NCI-H2227 (cell line): ENCODE results near the gene FAM149A.

Source experiments
- DNase-seq: peaks from one replicate; lab custom pipeline; 2025; ENCODE audit not compliant: unreplicated experiment; lab: John Stamatoyannopoulos, UW

FAM149A gene

GRCh38 chr4:186104114-186104889 is at the start of gene FAM149A:
Gene FAM149A, plus strand, starts transcription at chr4:186104704.
- DNase-seq: peak; percentile 63

DNA sequence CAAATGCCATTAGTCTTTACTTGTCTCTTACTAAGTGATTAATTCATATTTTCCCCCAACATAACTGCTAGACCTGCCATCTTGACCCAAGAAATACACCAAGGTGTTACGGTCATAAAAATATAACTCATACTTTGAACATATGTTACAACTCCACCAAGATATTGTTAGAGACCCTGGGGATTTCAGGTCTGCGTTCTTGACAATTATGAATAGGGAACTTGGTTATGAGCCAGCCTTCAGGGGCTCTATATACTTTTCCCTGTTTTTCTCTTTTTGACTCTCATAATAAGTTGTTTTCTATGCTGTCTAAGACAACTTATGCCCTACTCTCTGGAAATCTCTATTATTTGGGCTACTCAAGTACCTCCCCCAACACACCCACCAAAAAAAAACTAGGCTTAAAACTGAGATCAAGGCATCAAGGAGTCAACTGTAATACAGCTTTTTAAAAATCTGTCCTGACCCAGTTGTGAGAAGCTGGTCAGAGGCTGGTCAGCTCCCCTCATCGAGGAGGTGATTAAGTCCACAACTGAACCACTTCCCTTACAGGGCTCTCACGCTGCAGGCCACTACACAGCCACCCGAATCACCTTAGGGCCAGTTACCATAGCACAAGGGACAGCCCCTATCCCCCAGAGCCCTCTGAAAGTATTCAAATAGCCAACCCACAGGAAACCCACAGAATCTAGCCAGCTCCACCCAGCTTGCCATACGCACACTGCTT is 46.1 kb upstream of the FAM149A start:
- DNase-seq: no peak

GRCh38 chr4:186058980-186059316 is 45.6 kb upstream of the FAM149A start:
- no peak for DNase-seq

DNA sequence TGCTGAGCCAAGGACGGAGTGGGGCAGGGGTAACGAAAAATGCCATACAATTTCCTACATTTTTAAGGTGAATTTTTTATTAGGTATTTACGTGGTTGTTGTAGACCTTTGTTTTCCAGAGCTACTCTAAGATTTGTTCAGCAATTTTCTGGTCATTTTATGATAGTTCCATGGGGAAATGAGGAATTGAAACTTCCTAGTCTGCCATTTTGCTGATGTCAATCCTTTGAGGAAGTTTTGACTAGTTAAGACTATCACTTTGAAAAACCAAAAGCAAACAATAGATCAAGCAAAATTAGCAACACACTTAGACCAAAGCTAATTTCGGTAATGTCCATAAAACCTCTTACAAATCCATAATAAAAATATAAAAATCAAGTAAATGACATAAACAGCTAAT is 42.6 kb upstream of the FAM149A start:
- DNase-seq: no peak

DNA sequence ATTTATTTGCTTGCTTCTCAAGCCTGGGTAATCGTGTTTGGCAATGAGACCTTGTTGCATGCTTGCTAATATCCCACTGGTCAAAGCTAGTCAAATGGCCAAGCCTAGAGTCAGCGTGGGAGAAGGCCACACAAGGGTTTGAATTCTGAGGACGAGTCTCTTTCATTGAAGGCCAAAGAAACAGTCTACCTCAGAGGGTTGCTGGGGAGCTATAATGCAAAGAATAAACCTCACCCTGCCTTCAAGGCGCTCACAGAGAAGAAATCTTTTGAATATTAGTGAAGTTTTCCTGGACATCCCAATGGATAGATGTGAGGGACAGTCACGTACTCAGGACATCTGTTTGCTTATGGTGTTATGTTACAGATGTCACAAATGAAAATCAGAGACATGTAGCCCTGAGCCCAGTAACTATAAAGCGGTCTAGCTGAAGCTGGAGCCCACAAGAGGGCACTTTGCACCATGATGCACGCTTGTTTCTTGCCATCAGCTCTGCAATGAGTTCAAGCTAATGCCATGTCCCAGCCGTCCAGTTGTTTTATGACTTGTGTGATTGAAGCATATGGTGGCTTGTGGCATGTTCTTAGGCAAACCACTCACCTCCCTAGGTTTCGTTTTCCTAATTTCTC is 36.6 kb upstream of the FAM149A start:
- DNase-seq: peak; percentile 43

GRCh38 chr4:186068581-186069348 is 35.7 kb upstream of the FAM149A start, which contains the start of gene TLR3:
Gene TLR3, plus strand, starts transcription at chr4:186069156. Its CDS starts 7,464 bp downstream, at chr4:186076620.
- no peak for DNase-seq

GRCh38 chr4:186069729-186070128 is 34.8 kb upstream of the FAM149A start:
- no peak for DNase-seq

GRCh38 chr4:186072516-186072915 is 32.0 kb upstream of the FAM149A start:
- DNase-seq: no peak

DNA sequence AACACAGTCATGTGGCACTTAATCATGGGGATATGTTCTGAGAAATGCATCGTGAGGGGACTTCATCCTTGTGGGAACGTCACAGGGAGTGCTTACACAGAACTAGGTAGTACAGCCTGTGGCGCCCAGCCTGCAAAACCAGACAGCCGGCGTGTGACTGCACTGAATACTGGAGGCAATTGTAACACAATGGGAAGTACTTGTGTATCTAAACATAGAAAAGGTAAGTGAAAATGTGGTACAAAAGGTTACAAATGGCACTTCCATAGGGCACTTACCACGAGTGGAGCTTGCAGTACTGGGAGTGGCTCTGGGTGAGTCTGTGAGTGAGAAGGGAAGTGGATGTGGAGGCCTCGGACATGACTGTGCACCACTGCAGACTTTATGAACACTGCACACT is 30.3 kb upstream of the FAM149A start:
- DNase-seq: no peak

GRCh38 chr4:186078981-186079638 is 25.4 kb upstream of the FAM149A start:
- peak; percentile 4 for DNase-seq

GRCh38 chr4:186079694-186080093 is 24.8 kb upstream of the FAM149A start:
- no peak for DNase-seq

- DNase-seq: no peak
Observed at GRCh38 chr4:186081202-186081807, 23.2 kb upstream of the FAM149A start.

GRCh38 chr4:186082221-186082620 is 22.3 kb upstream of the FAM149A start:
- DNase-seq: no peak

DNA sequence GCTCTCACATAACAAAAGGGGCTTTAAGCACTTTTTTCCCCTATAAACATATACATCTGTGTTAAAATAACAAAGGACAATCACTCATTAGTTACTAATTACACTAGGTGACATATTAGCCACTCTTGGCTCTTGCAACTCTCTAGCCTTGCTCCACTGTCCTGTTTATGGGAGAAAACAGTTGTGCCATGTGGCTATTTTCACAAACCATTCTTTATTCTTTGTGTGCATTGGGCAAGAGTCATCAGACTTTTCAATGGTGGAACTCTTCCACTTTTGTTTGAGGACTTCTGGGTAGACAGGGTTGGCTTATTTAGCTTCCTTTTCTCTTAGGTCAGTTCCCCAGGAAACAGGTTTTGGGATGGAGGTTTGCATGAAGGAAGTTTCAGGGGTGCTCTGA is 16.0 kb upstream of the FAM149A start:
- no peak for DNase-seq

DNA sequence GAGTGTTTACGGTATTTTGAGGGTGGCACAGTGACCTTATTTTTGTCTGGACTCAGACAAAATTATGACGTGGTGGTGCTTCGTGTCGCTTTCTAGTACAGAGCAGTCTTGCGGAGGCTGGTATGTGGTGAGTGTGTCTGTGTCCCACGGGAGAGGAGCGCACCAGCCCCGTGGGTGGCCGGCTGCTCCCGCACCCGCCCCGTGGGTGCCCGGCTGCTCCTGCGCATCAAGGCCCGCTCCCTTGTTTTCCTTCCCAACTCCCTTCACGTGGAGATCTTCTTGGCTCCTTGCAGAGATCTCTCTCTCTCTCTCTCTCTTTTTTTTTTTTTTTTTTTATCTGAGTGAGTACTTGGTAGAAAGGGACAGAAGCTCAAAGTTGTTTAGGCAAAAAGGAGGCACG is 12.2 kb upstream of the FAM149A start:
- no peak for DNase-seq

- DNase-seq: no peak
Observed at GRCh38 chr4:186095406-186095805, 9.1 kb upstream of the FAM149A start.

DNA sequence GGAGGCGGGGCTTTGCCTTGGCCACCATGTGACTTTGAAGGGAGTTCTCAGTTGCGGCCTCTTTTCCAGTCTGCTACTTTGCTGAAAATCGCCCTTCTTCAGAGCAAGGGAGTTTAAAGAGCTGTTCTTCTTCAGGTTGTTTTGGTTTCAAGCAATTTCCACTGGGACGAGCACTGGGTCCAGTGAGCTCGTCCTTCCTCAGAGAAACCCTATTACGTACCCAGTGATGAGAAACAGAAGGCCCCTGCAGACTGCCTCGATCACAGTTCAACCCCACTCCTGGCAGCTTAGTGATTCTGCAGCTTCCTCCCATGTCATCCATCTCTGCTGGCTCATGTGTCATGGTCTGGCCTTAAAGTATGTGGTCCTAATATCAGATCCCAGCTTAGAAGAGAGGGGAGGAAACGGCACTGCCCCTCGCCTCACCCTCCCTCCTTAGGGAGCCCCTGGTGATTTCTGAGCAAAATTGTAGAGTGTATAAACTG is 7.8 kb upstream of the FAM149A start:
- DNase-seq: no peak

DNA sequence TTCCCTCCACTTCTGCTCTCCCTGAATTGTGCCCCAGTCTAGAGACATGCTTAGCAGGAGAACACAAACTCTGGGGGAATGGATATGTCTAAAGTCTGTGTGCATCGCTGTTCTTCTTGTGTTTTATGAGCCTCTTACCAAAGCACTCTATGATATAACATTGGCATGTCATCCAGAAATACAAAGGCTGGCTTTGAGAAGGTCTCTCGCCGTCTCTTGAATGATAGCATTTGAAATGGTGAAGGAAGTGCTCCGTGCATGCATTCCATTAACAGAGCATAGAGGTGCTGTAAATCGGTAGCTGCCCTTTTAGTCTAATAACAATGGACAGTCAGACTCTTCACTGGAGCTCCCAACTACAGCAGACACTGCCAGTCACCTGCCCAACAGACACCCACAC is 7.1 kb upstream of the FAM149A start:
- no peak for DNase-seq

DNA sequence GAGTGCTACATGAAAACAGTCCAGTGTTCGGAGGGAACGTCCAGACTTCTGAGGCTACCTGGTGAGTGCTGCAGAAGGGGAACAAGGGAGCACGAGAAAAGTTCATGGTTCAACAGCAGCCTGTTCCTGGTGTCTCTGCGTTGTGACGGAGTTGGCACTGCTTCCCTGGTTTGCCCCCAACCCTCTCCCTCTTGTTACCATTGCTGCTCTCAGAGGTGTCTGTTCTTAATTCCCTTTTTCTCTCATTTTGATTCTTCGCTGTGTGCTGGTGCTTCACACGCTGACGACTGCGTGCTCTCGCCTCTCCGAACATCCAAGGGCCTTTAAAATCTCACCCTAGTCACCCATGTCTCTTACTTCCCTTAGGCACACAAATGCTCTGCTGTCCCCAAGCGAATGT is 1.6 kb upstream of the FAM149A start:
- no peak for DNase-seq
